A549 treated with AZD2906 at 1 μM for 4 hours (cell line): ENCODE data around the gene POLD4. TPM values are rescaled to one million over a fixed set of nuclear protein-coding genes. Genes with fewer than 3 reads are reported as not detected.

Experiments used
- total RNA-seq: library from RNA; stranded (reverse); fragments of 200-300 nt; extraction: Qiagen RNA extraction; gene quantifications from 5 replicates; pipeline ENCODE4 v1.2.3, GENCODE V29; 2022

Gene POLD4
- total RNA-seq, result 182 to 236 TPM (median 217 TPM) in 5 replicates

GRCh38 chr11:67353317-67354074 is at the start of gene POLD4:
TSS of gene POLD4 (minus strand) at chr11:67353546. CDS start at chr11:67353399, 147 bp downstream.

GRCh38 chr11:67401495-67402191 is 48.3 kb upstream of the POLD4 start, which contains the start of gene PPP1CA:
TSS of gene PPP1CA (minus strand) at chr11:67401858. CDS start at chr11:67401782, 76 bp downstream.

GRCh38 chr11:67391304-67392182 is 38.2 kb upstream of the POLD4 start, which contains the start of gene RAD9A:
TSS of gene RAD9A (plus strand) at chr11:67391986. CDS start at chr11:67392045, 59 bp downstream.

GRCh38 chr11:67372993-67373647 is 19.8 kb upstream of the POLD4 start, which contains the start of gene CLCF1:
TSS of gene CLCF1 (minus strand) at chr11:67373598. CDS start at chr11:67373539, 59 bp downstream.

DNA sequence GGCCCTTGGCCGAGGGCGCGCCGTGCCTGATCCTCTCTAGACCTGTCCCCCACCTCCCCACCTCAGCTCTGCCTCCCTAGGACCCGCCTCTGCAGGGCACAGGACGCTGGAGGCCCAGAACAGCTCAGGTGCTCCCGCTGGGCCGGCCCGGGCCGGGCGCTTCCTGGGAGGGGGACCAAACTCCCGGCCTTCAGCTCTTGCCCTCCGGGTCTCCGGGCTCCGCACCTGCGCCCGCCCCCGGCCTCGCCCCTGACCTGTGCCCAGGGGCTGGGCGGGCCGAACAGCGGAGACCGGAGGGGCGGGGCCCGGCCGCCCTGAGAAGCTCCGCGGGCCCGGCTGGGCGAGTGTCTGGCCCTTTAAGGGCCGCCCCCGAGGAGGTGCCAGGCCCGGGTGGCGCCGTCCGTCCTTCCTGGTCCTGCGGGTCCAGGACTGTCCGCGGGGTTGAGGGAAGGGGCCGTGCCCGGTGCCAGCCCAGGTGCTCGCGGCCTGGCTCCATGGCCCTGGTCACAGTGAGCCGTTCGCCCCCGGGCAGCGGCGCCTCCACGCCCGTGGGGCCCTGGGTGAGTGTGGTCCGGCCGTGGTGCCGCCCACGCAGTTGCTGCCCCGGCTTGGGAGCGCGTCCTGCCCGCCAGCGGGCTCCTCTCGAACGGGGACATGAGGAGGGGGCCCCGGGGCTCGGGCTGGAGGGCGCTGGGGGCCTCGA is 50.1 kb downstream of the POLD4 start, which contains the start of gene SSH3:
Gene SSH3, plus strand, starts transcription at position 399 of the 703 bp plus-strand sequence. Its CDS starts 96 bp downstream, at position 495.

Other genes with a start within 250 kb of the POLD4 start
- 42.2 to 43.2 TPM (median 42.9 TPM) in 5 replicates for gene KDM2A, start 234.3 kb downstream of the POLD4 start, total RNA-seq
- 26.1 to 38.8 TPM (median 34.1 TPM) in 5 replicates for gene GRK2, start 87.1 kb downstream of the POLD4 start, total RNA-seq
- gene ANKRD13D, start 64.2 kb downstream of the POLD4 start, total RNA-seq, result 17.2 to 26.9 TPM (median 24.5 TPM) in 5 replicates
- gene SSH3, start 50.0 kb downstream of the POLD4 start, total RNA-seq, result 15.1 to 24.6 TPM (median 22.9 TPM) in 5 replicates
- 31.3 to 37.6 TPM (median 34.8 TPM) in 5 replicates for gene CLCF1, start 20.1 kb upstream of the POLD4 start, total RNA-seq
- 20.0 to 29.1 TPM (median 28.0 TPM) in 5 replicates for gene RAD9A, start 38.4 kb upstream of the POLD4 start, total RNA-seq
- 277 to 291 TPM (median 280 TPM) in 5 replicates for gene PPP1CA, start 48.3 kb upstream of the POLD4 start, total RNA-seq
- gene TBC1D10C, start 50.5 kb upstream of the POLD4 start, total RNA-seq, result 0.07 to 0.17 TPM (median 0.10 TPM) in 4 of 5 replicates, not detected in the other
- 0.12 to 0.21 TPM (median 0.13 TPM) in 5 replicates for gene CARNS1, start 62.1 kb upstream of the POLD4 start, total RNA-seq
- 41.7 to 51.2 TPM (median 49.8 TPM) in 5 replicates for gene RPS6KB2, start 74.9 kb upstream of the POLD4 start, total RNA-seq
- 0.23 to 0.34 TPM (median 0.28 TPM) in 5 replicates for gene PTPRCAP, start 84.1 kb upstream of the POLD4 start, total RNA-seq
- gene CORO1B, start 89.9 kb upstream of the POLD4 start, total RNA-seq, result 56.1 to 66.9 TPM (median 61.3 TPM) in 5 replicates
- gene GPR152, start 99.2 kb upstream of the POLD4 start, total RNA-seq, result 0.03 to 0.08 TPM in 2 of 5 replicates, not detected in the others
- not detected in 5 replicates for gene CABP4, start 101.8 kb upstream of the POLD4 start, total RNA-seq
- gene TMEM134, start 115.7 kb upstream of the POLD4 start, total RNA-seq, result 53.4 to 68.0 TPM (median 64.3 TPM) in 5 replicates
- gene AIP, start 129.5 kb upstream of the POLD4 start, total RNA-seq, result 42.0 to 49.2 TPM (median 45.5 TPM) in 5 replicates
- gene PITPNM1, start 151.8 kb upstream of the POLD4 start, total RNA-seq, result 28.9 to 42.9 TPM (median 37.8 TPM) in 5 replicates
- 58.0 to 88.8 TPM (median 86.2 TPM) in 5 replicates for gene CDK2AP2, start 154.6 kb upstream of the POLD4 start, total RNA-seq
- not detected in 5 replicates for gene CABP2, start 169.9 kb upstream of the POLD4 start, total RNA-seq
- 1,419 to 1,819 TPM (median 1,677 TPM) in 5 replicates for gene GSTP1, start 230.3 kb upstream of the POLD4 start, total RNA-seq